OCI-LY7 (cell line): ENCODE results near the gene NOL6. TPM values are rescaled to one million over a fixed set of nuclear protein-coding genes. Genes with fewer than 3 reads are reported as not detected.

Source experiments
- BruUV-seq: library from RNA; stranded (reverse); fragments of 400-500 nt; replicated peaks from 2 replicates; lab custom pipeline; 2021; lab: Mats Ljungman, UMichigan
- CTCF ChIA-PET: fragments of 300-600 bp; sonication (Branson Sonifier 250); formaldehyde crosslinking; loops from one replicate; lab custom pipeline; 2022; ENCODE audit warnings: antibody characterized with exemption; ENCODE audit not compliant: unreplicated experiment; lab: Charles Lee
- POLR2A ChIA-PET: fragments of 300-600 bp; sonication (Branson Sonifier 250); formaldehyde crosslinking; loops from one replicate; lab custom pipeline; 2022; ENCODE audit warnings: antibody characterized with exemption; lab: Charles Lee
- DNase-seq: peaks from one replicate; pipeline ENCODE4 v3.0.0-alpha.2; 2015; ENCODE audit warnings: low spot score
- H2AFZ ChIP-seq: fragments of 200-600 bp; sonication (generic), shearing (Covaris generic); 2 replicates; pipeline ENCODE4 v1.6.1; 2014; ENCODE audit warnings: mild to moderate bottlenecking, antibody characterized with exemption, low read length, moderate library complexity
- H3K27ac ChIP-seq: fragments of 200-600 bp; sonication (generic); 2 replicates; pipeline ENCODE4 v1.5.1; 2014; ENCODE audit warnings: mixed run types, low read depth, mild to moderate bottlenecking, moderate library complexity, low read length, inconsistent platforms; ENCODE audit not compliant: poor library complexity, severe bottlenecking
- H3K36me3 ChIP-seq: fragments of 200-600 bp; sonication (generic); 2 replicates; pipeline ENCODE4 v1.6.1; 2014; ENCODE audit warnings: mild to moderate bottlenecking, antibody characterized with exemption, low read length, moderate library complexity, mixed read lengths; ENCODE audit not compliant: insufficient read depth
- H3K4me1 ChIP-seq: fragments of 200-600 bp; sonication (generic); 2 replicates; pipeline ENCODE4 v1.5.1; 2014; ENCODE audit warnings: mild to moderate bottlenecking, low read length; ENCODE audit not compliant: insufficient read depth, poor library complexity, severe bottlenecking
- H3K4me2 ChIP-seq: fragments of 200-600 bp; sonication (generic); 2 replicates; pipeline ENCODE4 v1.6.1; 2014; ENCODE audit warnings: mild to moderate bottlenecking, low read length
- H3K4me3 ChIP-seq: fragments of 200-600 bp; sonication (generic); 2 replicates; pipeline ENCODE4 v1.5.1; 2014; ENCODE audit warnings: mild to moderate bottlenecking, low read depth, low read length; ENCODE audit not compliant: poor library complexity, severe bottlenecking
- H3K79me2 ChIP-seq: fragments of 200-600 bp; sonication (generic); 2 replicates; pipeline ENCODE4 v1.6.1; 2016; ENCODE audit warnings: low read depth, mild to moderate bottlenecking, low read length, moderate library complexity, mixed read lengths; ENCODE audit not compliant: insufficient read depth
- H3K9me2 ChIP-seq: fragments of 200-600 bp; sonication (generic); 2 replicates; pipeline ENCODE4 v1.6.1; 2016; ENCODE audit warnings: mild to moderate bottlenecking, low read length, mixed read lengths; ENCODE audit not compliant: insufficient read depth
- H3K9me3 ChIP-seq: fragments of 200-600 bp; sonication (generic); 2 replicates; pipeline ENCODE4 v1.6.1; 2014; ENCODE audit warnings: mild to moderate bottlenecking, mixed run types, low read length, mixed read lengths
- H4K20me1 ChIP-seq: fragments of 200-600 bp; sonication (generic); 2 replicates; pipeline ENCODE4 v1.6.1; 2014; ENCODE audit warnings: mild to moderate bottlenecking, antibody characterized with exemption, low read length, moderate library complexity, mixed read lengths; ENCODE audit not compliant: insufficient read depth
- CTCF ChIP-seq: fragments of 200-600 bp; sonication (generic); conservative IDR thresholded peaks from 2 replicates; pipeline ENCODE4 v1.5.1; 2014; ENCODE audit warnings: mild to moderate bottlenecking, antibody characterized with exemption, low read length, moderate library complexity, mixed read lengths
- EZH2phosphoT487 ChIP-seq: fragments of 200-600 bp; sonication (generic); IDR thresholded peaks from 2 replicates; pipeline ENCODE4 v1.6.1; 2018; ENCODE audit warnings: low read depth, borderline replicate concordance, mild to moderate bottlenecking, mixed run types, antibody characterized with exemption, low read length, moderate library complexity, mixed read lengths
- intact Hi-C: fragments of 100-400 bp; cut with micrococcal nuclease; formaldehyde crosslinking; loops from one replicate; pipeline ENCODE4 v1.10.0; 2022; ENCODE audit not compliant: unreplicated experiment
- total RNA-seq, 2 experiments: library from RNA; depleted of rRNA in 1 of 2; stranded (reverse); fragments of >200 nt in 1 of 2; shearing (Covaris generic) in 1 of 2; gene quantifications; 2 replicates each; pipeline ENCODE4 v1.2.3, GENCODE V29; 2014 to 2022

The NOL6 gene
- total RNA-seq, 2 experiments from 2014 or later: 28.8 to 30.9 TPM

GRCh38 chr9:33431420-33431819, 42.3 kb downstream of the NOL6 start:
- Histone ChIP-seq H3K9me3 (no peaks in the 10 kb centered on the region), H3K4me3 (no peak overlapping the region), H3K4me2 (no peak overlapping the region), H3K9me2 (no peaks in the 10 kb centered on the region), H3K36me3 (no peaks in the 10 kb centered on the region), H3K79me2 (no peaks in the 10 kb centered on the region), H4K20me1 (no peaks in the 10 kb centered on the region), H3K27ac (no peak overlapping the region), H3K4me1 (no peaks in the 10 kb centered on the region), H2AFZ (no peak overlapping the region)
- ChIA-PET CTCF (interaction anchor here (1.3 kb wide), 1 partner anchor 15 kb away, joined by 3 read pairs; no protein-coding TSS in a partner anchor), POLR2A (interaction anchor here (0.6 kb wide), 2 partner anchors 19 to 1557 kb away, joined by 3 to 4 read pairs; no protein-coding TSS in a partner anchor)
- TF ChIP-seq EZH2phosphoT487 (no peak), CTCF (no peak)
- intact Hi-C loops: no loop called here
- DNase-seq: no peak
- BruUV-seq: no TSS peak

GRCh38 chr9:33430942-33431341, 42.8 kb downstream of the NOL6 start:
- intact Hi-C loops: no loop called here
- Histone ChIP-seq H3K4me2 (no peak overlapping the region), H4K20me1 (no peaks in the 10 kb centered on the region), H2AFZ (no peak overlapping the region), H3K9me3 (no peaks in the 10 kb centered on the region), H3K9me2 (no peaks in the 10 kb centered on the region), H3K79me2 (no peaks in the 10 kb centered on the region), H3K27ac (no peak overlapping the region), H3K4me1 (no peaks in the 10 kb centered on the region), H3K36me3 (no peaks in the 10 kb centered on the region), H3K4me3 (no peak overlapping the region)
- ChIA-PET CTCF (interaction anchor here (1.3 kb wide), 1 partner anchor 15 kb away, joined by 3 read pairs; no protein-coding TSS in a partner anchor), POLR2A (interaction anchor here (0.6 kb wide), 1 partner anchor 19 kb away, joined by 3 read pairs; no protein-coding TSS in a partner anchor)
- DNase-seq: no peak
- TF ChIP-seq CTCF (no peak), EZH2phosphoT487 (no peak)
- BruUV-seq: no TSS peak

- Histone ChIP-seq H3K4me2 (no peak overlapping the region), H3K9me2 (no peaks in the 10 kb centered on the region), H3K79me2 (no peaks in the 10 kb centered on the region), H4K20me1 (no peaks in the 10 kb centered on the region), H3K9me3 (no peaks in the 10 kb centered on the region), H3K27ac (no peak overlapping the region), H2AFZ (no peak overlapping the region), H3K4me3 (no peak overlapping the region), H3K36me3 (no peaks in the 10 kb centered on the region), H3K4me1 (no peaks in the 10 kb centered on the region)
- DNase-seq: no peak
- no TSS peak for BruUV-seq
- POLR2A ChIA-PET: interaction anchor here (0.5 to 1.2 kb wide), 2 partner anchors 16 to 18 kb away, joined by 5 read pairs; partner anchors contain the start of gene AQP3
- TF ChIP-seq EZH2phosphoT487: no peak
- TF ChIP-seq CTCF: no peak
- intact Hi-C loops: no loop called here
- CTCF ChIA-PET: no interaction called here
Measured at GRCh38 chr9:33429256-33429985, 44.3 kb downstream of the NOL6 start.
